ENCODE data around the gene SETDB2. TPM values are rescaled to one million over a fixed set of nuclear protein-coding genes. Genes with fewer than 3 reads are reported as not detected.

The SETDB2 gene
- total and polyA plus RNA-seq, 2 of the 13 experiments (the other 11 are each of a cell fraction or from before 2014, with no cell fraction given): 8.1 to 8.7 TPM

- TF ChIP-seq TRAFD1 (CRISPR knock-in tag; IDR thresholded peaks at IDR 0.05; ENCODE audit: borderline replicate concordance): no peak
- no peak for TF ChIP-seq REST (IDR thresholded peaks at IDR 0.05; ENCODE audit: borderline replicate concordance in 1 of 2, low read depth in 1 of 2, low read length in 2 of 2)
- TF ChIP-seq IKZF1 (IDR thresholded peaks at IDR 0.05): no peak
- no peak for TF ChIP-seq NFRKB (IDR thresholded peaks at IDR 0.05)
- no peak for TF ChIP-seq HMGA1 (CRISPR knock-in tag; conservative IDR thresholded peaks at IDR 0.05)
- TF ChIP-seq ZBTB43 (CRISPR knock-in tag; conservative IDR thresholded peaks at IDR 0.05): no peak
- 0 out of 2 replicates have a peak, but pooled peaks have one; percentile 21 for TF ChIP-seq NR2F6 (IDR thresholded peaks at IDR 0.05)
- peak; percentile 73 for TF ChIP-seq NR2F6 (CRISPR knock-in tag; IDR thresholded peaks at IDR 0.05)
- TF ChIP-seq ZXDC (CRISPR knock-in tag; IDR thresholded peaks at IDR 0.05): no peak
- no peak for TF ChIP-seq FOXO4 (CRISPR knock-in tag; conservative IDR thresholded peaks at IDR 0.05)
- TF ChIP-seq ZC3H4 (CRISPR knock-in tag; IDR thresholded peaks at IDR 0.05; ENCODE audit: borderline replicate concordance): no peak
- no peak for TF ChIP-seq ZNF558 (CRISPR knock-in tag; IDR thresholded peaks at IDR 0.05; ENCODE audit: borderline replicate concordance)
- TF ChIP-seq ZNF672 (CRISPR knock-in tag; IDR thresholded peaks at IDR 0.05): no peak
- no peak for TF ChIP-seq ARNTL (CRISPR knock-in tag; IDR thresholded peaks at IDR 0.05)
- TF ChIP-seq PRPF4 (IDR thresholded peaks at IDR 0.05; ENCODE audit: low read depth, low read length, poor library complexity, severe bottlenecking): no peak
- no peak for TF ChIP-seq HES4 (CRISPR knock-in tag; IDR thresholded peaks at IDR 0.05; ENCODE audit: borderline replicate concordance)
- no peak for TF ChIP-seq TBX3 (IDR thresholded peaks at IDR 0.05; ENCODE audit: borderline replicate concordance)
- no peak for TF ChIP-seq FOXJ3 (CRISPR knock-in tag; IDR thresholded peaks at IDR 0.05; ENCODE audit: borderline replicate concordance)
- TF ChIP-seq ZNF576 (CRISPR knock-in tag; IDR thresholded peaks at IDR 0.05): no peak
These were observed 22.3 kb downstream of the SETDB2 start (continued) for GRCh38 chr13:49466292-49466838.
